Right ventricle myocardium inferior (tissue), 1 donor: ENCODE measurements around the gene ARFIP1. TPM values are rescaled to one million over a fixed set of nuclear protein-coding genes. Genes with fewer than 3 reads are reported as not detected.
"Not testable (repeated sequence)": the region's sequence is repeated elsewhere in the genome, so short reads cannot be mapped to it uniquely, and the experiment has no call there.

Experiments
- ATAC-seq: fragments of 200-7000 bp; cut with Tn5 transposase; one replicate; pipeline ENCODE4 v1.9.1; 2020; ENCODE audit warnings: mild to moderate bottlenecking, moderate library complexity
- DNase-seq: peaks from one replicate; pipeline ENCODE4 v3.0.0; 2021; ENCODE audit errors: missing footprints
- intact Hi-C: fragments of 100-400 bp; cut with DNase I; formaldehyde crosslinking; loops from one replicate; pipeline ENCODE4 v1.11.0; 2022
- total RNA-seq: library from RNA; stranded (reverse); fragmentation: NEBNext Ultra II Directional; extraction: Animal tissue kit (Norgen Biotek cat#: 25700); gene quantifications from one replicate; pipeline ENCODE4 v1.2.1, GENCODE V29; 2021
- donor health status: DM: no; HTN: yes; CAD: no; lungs with severe emphysema.

ARFIP1 gene
- total RNA-seq, 1 donor from 2014 or later = 13.4 TPM

DNA sequence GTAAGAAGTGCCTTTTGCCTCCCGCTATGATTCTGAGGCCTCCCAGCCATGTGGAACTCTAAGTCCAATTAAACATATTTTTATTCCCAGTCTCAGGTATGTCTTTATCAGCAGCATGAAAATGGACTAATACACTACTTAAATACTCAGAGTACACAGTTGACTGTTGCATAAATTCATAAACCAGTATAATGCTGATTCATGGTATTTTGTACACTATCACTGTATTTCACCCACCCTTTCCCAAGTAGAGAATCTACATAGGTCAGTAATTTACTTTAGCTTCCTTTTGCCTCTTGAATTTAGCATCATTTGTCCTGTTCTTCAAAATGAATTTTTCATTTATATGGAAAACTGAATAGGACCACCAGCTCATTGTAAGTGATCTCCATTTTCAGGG is 98.1 kb downstream of the ARFIP1 start:
- intact Hi-C loops = no loop called here
- no peak for ATAC-seq

DNA sequence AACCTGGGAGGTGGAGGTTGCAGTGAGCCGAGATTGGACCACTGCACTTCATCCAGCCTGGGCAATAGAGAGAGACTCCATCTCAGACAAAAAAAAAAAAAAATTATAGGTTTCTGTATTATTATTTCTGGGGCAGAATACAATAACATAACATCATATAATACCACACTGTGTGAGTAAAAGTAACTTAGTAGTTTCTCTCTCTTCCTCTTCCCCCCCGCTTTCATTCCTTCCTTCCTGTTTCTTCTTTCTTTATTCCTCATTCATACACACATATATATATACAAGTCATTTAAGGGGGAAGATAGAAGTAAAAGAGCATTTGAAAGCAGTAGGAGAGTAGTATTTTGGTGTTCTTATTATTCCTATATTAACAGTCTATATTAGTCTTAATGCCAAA is 100.5 kb downstream of the ARFIP1 start:
- intact Hi-C loops = no loop called here
- DNase-seq (no peak), ATAC-seq (no peak)

More for the DNA sequence above, 98.1 kb downstream of the ARFIP1 start:
- DNase-seq = no peak

DNA sequence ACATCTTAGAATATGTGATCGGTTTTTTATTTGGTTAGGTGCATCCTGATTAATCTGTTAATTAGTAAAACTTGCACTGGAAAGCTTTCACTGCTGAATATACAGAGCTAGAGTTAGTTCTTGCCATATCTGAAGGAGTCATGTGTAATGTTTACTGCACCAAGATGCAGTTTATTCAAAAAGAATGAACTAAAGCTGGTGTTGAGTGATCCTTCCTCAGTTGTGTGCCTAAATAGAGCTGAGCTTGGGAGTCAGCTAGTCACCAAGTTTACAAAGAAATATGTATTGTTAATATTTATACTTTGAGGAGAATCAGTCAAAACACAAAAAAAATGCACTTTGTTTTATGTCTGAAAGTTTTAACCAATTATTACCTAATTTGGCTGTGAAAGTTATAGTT is 102.2 kb downstream of the ARFIP1 start:
- ATAC-seq (no peak), DNase-seq (no peak)
- intact Hi-C loops = no loop called here

DNA sequence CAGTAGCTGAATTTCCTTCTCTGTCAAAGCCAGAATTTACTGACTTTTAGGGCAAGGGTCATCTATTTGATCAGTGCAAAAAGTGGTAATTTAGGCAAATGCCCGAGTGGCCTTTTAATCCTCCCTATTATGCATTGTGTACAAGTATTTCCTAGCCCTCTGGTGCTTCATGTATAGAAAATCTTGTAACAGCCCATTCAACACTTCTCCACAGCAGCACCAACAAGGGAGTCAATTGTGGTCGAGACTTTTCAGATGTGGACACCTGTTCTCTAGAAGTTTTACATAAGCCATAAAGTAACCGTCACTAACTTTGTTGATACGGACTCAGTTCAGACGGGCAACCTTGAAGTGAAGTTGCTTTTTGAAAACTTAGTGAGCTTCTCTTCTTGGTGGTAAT is 105.4 kb downstream of the ARFIP1 start:
- no peak for ATAC-seq
- no peak for DNase-seq
- intact Hi-C loops = no loop called here

DNA sequence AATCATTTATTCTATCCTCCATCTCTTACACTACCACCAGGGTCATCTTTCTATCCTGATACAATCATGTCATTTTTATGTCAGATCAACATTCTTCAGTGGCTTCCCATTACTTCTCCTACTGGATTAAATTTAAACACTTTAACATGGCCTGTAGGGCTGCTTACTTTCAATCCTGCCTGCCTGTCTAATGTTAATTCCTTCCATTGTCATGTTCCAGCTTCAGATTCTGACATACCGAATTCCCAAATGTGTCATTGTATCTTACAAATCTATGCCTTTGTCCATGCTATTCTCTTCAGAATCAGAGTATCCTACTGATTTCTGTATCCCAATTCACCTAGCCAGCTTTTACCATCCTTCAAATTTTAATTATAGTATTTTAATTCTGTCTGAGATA is 106.4 kb downstream of the ARFIP1 start:
- DNase-seq (no peak), ATAC-seq (no peak)
- intact Hi-C loops = no loop called here

DNA sequence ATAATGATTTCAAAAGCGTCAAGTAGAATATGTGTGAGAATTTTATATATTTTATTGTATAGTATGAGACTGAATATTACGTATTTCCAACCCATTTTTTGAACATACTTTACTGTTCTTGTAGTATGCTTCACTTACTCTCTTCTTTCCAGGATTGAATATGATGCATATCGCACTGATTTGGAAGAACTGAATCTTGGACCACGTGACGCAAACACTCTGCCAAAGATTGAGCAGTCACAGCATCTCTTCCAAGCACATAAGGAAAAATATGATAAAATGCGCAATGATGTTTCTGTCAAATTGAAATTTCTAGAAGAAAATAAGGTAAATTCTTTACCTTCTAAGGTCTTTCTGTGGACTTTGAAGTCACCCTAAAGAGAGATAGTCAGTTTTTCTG is 108.2 kb downstream of the ARFIP1 start:
- intact Hi-C loops = no loop called here
- DNase-seq (no peak), ATAC-seq (no peak)

DNA sequence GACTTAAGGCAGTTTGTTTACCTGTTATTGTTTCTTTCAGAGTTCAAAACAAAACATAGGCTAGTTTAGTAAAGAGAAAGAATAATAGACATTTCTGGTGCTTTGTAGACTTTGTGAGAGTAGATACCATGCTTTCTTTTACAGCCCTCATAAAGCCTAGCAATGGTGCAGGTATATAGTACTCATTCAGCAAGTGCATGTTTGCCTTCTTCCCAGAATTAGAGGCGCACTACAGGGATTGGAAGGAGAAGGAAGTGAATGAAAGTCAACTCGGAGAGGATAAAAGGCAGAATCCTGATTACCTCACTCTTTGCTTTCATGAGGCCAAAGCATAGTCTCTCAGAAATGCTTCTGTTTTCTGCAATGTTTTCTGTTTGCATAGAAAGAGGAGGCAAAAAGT is 113.2 kb downstream of the ARFIP1 start:
- ATAC-seq (no peak), DNase-seq (no peak)
- intact Hi-C loops = no loop called here

DNA sequence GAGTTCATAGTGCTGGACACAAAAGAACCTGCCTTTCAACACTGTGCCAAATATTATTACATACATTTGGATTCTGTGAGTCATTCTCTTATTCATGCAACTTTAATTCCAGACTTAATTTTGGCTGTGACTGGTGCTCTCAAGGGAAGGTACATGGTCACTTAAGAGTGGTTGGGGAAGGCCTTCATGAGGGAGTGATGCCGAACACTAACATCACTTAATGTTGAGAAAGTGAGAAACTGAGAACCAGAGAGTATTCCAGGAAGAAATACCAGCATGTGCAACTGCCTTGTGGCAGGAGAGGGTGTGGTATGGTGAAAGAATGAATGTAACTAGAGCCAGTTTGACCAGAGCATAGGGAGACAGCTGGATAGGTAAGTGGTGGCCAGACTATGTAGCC is 114.9 kb downstream of the ARFIP1 start:
- ATAC-seq = no peak
- DNase-seq = no peak
- intact Hi-C loops = no loop called here

DNA sequence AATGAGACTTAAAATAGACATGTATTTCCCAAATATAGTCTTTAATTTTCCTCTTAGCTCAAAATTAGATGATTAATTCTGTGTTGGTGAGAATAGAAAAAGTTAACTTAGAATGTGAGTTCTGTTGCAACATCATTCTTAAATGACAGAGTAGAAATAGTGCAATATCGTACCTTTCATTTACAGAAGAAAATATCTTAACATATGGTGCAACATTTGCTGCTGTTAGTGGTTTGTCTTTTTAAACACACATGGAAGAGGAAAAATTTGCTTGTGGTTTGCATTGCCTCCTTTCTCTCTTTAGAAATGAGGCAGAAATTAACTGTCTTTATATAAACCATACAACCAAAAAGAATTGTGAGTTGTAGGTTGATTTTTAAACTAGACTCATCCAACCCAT is 117.1 kb downstream of the ARFIP1 start:
- no peak for DNase-seq
- ATAC-seq = no peak
- intact Hi-C loops = no loop called here

DNA sequence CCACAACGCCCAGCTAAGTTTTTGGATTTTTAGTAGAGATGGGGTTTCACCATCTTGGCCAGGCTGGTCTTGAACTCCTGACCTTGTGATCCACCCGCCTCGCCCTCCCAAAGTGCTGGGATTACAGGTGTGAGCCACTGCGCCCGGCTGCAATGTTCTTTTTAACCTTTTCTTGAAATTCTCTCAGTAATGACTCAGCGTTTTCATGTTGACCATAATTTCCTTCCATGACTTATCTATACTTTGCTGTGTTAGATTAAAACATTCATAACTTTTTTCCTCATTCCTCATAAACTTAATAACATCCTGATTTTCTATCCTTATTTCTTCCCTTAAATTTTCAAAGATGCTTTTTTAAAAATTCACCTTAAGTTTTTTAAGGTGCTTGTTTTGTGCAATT is 118.4 kb downstream of the ARFIP1 start:
- intact Hi-C loops = not testable (repeated sequence)

DNA sequence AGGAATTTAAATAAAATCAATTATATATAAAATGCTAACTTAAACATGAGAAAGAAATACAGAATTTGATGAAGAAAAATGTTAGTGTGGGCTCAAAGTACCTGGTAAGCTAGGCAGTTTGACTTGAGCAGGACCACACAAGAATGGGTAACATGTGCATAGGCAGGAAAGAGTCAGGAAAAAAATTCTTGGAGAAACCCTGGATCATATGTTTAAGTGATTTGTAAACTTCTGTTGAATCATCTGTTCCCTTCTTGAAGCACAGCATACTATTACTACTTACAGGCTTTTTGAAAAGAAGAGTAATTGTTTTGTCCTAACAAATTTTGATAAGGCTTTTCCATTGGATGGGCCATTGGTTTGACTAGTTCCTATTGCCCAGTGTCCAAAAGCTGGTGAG is 118.9 kb downstream of the ARFIP1 start:
- ATAC-seq (no peak), DNase-seq (no peak)
- intact Hi-C loops = no loop called here

More for the DNA sequence above, 118.4 kb downstream of the ARFIP1 start:
- not testable (repeated sequence) for DNase-seq, ATAC-seq

DNA sequence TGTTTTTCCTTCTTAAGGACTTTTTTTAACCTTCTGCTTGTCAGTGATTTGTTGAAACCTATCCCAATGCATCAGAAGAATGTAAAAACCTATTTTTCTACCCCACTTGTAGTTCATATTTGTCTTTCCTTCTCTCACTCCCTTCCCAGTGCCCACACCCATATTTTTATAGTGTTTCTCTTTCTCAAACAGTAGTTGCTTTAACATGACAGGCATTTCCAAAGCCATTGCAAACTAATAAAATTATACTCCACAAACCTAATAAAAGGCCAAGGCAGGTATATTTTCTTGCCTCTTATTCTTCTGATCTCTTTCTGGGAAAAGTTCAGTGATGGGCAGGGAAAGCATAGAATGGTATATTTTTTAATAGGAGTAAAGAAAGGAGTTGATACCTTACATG is 120.6 kb downstream of the ARFIP1 start:
- DNase-seq (no peak), ATAC-seq (no peak)
- intact Hi-C loops = no loop called here

DNA sequence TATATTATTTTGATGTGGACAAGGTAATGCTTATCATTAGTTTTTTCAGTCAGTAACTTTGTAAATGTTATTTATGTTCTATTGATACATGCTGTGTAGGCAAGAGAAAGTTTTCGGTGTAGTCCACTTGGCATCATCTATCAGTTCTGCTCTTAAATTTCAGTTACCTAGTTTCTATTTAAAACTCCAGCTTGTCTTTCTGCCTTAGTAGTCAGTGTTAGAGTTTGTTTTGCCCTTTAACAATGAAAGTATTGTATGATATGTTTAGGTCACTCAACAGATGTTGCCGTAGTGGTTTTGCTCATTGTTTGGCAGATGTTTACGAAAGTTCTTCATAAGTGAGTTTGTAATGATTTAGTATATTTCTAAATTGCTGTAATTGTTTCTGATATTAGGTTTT is 121.5 kb downstream of the ARFIP1 start:
- ATAC-seq (no peak), DNase-seq (no peak)
- intact Hi-C loops = no loop called here

DNA sequence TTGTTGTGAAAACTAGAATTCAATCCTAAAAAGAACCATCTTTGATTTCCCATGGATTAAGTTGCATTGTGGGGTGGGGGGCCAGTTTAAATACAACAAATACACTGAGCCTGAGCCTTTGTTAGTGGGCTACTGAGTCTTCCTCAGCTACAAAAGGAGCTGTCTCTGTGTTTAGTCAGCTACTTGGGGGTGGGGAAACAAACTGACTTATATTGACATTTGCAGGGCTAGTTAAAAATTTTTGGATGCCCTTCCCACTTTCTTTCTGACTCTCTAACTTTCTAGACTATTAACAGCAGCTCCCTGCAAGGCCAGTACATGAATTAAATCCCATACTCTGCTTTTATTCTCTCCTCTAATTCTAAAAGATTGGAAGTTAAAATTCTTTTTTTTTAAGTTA is 123.9 kb downstream of the ARFIP1 start:
- no peak for DNase-seq
- intact Hi-C loops = no loop called here
- no peak for ATAC-seq

DNA sequence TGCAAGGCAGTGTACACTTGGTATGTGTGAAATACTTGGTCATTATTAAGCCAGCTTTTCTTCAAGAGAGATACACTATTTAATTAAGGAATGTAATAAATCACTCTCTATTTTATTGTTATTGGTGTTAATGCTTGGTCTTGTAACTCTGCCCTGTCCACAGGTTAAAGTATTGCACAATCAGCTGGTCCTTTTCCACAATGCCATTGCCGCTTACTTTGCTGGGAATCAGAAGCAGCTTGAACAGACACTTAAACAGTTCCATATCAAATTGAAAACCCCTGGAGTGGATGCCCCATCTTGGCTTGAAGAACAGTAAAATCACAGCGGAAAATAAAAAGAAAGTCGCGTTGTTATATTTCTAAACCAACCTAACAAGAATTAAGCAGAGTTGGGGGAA is 130.1 kb downstream of the ARFIP1 start:
- DNase-seq (no peak), ATAC-seq (no peak)
- intact Hi-C loops = no loop called here

DNA sequence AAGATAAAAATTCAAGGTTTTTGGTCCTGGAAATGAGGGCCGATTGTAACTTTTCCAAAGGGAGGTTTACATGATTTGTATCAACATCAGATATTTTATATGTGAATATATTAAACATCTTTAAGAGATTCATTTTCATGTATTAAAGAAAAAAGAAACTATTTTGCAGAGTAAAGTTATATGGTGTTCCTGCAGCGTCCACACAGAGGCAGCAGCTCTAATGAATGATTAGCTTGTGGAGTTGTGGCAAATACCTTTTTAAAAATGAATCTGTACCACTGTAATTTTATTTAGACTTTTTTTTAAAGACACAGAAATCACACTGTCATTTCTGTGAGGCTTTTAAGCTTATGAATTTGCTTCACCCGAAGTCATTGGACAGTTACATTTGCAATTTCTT is 130.8 kb downstream of the ARFIP1 start:
- no peak for DNase-seq
- intact Hi-C loops = no loop called here
- ATAC-seq = no peak

DNA sequence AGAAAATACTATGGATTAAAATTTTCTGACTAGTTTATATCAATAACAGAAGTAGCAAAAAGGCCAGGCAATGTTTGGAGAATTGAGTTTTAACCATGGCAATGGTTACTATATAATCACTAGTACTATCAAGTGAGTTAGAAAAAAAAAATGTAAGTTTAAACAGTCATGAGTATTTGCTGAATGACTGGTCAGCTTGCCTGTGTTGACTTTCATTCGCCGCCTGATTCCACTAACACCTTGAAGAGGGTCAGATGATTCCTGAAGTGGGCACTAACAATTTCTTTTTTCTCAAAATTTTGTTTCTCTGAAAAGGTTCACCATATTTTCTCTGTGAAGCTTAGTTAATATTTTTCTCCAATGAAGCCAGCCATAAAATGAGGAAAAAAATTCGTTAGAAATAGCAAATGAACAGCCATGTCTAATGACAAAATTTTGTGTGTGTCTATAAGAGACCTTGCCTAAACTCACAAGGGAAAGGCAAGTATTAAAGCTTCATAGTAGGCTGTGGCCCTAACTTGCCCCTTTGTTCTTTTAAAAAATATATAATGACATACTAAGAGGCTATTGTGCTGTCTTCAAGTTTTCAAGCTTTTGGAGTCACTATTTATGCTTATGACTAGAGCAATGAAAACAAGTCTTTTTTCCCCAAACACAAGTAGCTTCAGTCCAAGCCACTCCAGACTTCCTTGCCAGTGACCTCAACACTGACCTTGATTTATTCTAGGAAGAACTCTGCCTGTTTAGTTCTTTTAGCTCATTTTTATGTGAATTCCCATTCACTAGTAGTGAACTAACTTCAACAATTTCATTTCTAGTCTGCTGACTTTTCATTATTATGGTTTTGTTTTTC is 138.0 kb downstream of the ARFIP1 start:
- intact Hi-C loops = no loop called here
- no peak for DNase-seq
- no peak for ATAC-seq

DNA sequence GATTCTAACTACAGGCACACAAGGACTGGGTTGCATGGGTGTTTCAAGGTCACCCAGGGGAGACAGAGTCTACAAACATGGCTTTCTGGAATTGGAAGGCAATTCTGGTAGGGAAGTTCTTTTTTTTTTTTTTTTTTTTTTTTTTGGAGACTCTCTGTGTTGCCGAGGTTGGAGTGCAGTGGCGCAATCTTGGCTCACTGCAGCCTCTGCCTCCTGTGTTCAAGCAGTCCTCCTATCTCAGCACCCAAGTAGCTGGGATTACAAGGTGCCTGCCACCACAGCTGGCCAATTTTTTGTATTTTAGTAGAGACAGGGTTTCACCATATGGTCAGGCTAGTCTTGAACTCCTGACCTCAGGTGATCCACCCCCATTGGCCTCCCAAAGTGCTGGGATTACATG is 140.1 kb downstream of the ARFIP1 start:
- ATAC-seq (no peak), DNase-seq (no peak)
- intact Hi-C loops = no loop called here

DNA sequence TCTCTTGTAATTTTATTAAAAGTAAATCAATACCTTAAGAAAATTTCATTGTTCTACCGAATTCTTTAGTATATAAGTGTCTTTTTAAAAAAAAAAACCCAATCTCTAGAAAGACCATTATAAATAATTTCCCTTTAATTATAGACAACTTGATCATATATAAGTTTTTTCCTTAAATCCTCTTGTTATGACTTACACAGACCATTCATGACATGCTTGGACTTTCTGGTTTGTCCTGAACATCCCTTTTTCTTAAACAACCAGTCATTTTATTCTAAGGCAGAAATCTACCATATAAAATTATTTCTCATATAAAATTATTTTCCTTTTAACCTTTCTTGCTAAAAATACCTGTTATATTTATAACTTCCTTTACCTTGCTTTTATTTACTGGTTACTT is 141.0 kb downstream of the ARFIP1 start:
- DNase-seq (no peak), ATAC-seq (no peak)
- intact Hi-C loops = no loop called here

DNA sequence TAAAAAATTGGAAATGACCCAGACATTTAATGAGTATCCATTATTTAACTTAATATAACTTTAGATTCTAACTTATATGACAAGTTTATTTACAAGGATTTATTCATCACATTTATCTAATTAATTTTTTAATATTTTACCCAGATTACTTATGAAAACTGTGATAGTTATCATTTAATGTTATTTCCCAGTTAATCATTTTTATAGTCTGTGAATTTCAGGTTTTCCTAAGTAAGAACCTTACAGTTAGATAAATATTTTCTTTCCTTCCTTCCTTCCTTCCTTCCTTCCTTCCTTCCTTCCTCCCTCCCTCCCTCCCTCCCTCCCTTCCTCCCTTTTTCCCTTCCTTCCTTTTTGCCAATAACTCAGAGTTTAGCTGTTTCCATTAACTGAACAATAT is 141.5 kb downstream of the ARFIP1 start:
- DNase-seq = no peak
- intact Hi-C loops = no loop called here

DNA sequence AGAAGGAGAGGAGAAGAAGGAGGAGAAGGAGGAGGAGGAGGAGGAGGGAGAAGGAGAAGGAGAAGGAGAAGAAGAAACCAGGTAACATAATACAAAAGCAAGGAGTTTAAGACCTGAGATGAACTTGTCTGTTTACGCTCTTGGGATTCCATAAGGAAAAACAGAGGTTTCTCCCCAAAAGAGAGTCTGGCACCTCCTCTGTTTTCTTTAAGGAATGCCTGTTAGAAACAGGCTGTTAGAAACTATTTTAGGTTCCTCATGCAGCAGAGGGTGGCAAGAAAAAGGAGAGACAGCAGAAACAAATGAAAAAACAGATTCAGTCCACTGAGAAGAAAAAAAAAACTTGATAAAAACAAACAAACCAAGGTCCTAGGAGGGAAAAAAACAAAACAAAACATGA is 146.1 kb downstream of the ARFIP1 start:
- ATAC-seq (no peak), DNase-seq (no peak)
- intact Hi-C loops = no loop called here

More for the DNA sequence above, 141.5 kb downstream of the ARFIP1 start:
- no peak for ATAC-seq
